AG20443 (cell line): ENCODE results near the gene CIBAR2.
"Not testable (repeated sequence)": the region's sequence is repeated elsewhere in the genome, so short reads cannot be mapped to it uniquely, and the experiment has no call there.

Source experiments
- DNase-seq: peaks from one replicate; pipeline ENCODE4 v3.0.0; 2012; ENCODE audit warnings: low spot score, mixed read lengths

The CIBAR2 gene

DNA sequence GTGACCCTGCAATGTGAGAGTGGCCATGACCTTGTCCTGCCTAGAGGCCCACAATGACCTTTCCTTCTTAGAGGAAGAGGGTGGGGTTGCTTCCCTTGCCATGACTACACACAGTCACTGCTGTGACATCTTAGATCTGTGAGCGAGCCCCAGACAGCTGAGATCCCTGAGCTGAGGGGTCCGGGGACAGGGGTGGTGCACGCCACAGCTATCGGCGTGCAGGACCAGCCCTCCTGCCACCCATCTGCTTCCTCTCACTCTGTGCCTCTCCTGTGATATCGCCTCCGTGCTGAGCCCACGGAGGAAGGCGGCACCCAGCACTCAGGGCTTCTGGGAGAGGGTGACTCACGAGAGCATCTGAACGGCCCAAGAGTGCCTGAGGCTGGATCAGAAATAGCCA lies 49.4 kb downstream of the CIBAR2 start:
- no peak for DNase-seq

DNA sequence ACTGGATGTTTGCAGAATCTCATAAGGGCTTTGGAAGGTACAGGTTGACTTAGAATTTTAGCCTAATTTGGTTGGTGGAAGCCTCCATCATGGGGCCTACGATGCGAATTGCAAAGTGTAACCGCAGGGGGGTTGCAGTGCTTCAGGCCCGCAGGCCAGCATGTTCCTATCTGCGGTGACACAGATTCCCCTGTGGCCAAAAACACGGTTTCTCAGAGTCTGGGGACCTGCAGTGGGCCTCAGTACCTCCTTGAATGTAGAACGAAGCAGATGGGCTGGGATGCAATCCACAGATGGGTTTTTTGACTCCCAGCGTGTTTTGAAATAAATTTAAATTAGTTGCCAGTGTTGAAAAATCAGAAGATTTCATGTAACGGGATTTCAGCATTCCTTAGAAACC lies 49.9 kb downstream of the CIBAR2 start:
- DNase-seq, result no peak

DNA sequence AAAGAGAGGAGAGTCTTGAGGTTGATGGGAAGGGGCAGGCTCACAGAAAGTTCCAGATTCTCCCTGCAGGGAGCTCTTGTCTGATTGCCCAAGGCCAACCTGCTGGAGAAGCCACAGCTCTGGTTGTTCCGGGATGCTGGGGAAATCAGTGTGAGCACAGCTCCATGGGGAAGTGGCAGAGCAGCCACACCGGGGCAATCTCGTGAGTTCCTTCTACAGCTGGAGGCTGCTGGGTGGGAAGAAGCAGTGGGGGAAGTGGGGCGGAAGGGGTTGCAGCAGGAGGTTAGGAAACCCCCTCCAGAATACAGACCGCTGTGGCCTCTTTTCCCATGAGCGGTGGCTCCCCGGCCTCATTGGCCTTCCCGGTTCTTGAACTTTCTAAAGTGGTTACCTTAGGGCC lies 50.7 kb downstream of the CIBAR2 start:
- no peak for DNase-seq

DNA sequence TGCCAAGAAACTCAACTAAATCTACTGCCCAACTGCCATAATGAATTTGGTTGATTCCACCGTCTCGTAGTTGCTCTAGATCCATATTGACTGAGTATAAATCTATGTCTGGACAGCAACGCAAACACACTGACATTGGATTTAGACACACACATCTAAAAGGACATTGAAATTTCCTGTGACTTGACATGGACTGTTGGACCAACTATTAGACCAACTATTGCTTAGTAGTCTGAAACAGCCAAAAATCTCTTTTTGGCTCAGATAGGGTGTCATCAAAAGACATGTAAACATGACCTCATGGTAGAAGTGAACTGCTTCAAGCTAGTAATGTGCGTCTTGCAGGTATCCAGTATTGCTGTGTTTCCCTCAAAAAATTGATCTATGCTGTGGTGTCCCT lies 53.4 kb downstream of the CIBAR2 start:
- no peak for DNase-seq

DNA sequence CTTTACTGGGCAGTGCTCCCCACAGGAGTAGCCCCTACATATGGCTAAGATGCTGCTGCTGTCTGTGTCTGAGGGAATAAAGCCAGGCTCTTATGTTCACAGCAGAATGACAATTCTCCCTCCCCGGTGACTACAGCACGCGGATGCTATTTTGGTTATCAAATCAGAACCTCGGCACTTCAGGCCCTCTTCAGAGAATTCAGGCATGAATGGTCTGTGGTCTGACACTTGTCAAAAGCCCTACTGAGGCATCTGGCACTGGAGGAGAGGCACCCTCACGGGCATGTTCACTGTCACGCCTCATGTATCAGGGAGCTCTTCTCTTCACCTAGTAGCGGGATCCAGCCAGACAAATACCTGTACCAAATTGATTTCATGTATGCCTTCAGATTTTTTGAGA lies 54.3 kb downstream of the CIBAR2 start:
- DNase-seq, result no peak

DNA sequence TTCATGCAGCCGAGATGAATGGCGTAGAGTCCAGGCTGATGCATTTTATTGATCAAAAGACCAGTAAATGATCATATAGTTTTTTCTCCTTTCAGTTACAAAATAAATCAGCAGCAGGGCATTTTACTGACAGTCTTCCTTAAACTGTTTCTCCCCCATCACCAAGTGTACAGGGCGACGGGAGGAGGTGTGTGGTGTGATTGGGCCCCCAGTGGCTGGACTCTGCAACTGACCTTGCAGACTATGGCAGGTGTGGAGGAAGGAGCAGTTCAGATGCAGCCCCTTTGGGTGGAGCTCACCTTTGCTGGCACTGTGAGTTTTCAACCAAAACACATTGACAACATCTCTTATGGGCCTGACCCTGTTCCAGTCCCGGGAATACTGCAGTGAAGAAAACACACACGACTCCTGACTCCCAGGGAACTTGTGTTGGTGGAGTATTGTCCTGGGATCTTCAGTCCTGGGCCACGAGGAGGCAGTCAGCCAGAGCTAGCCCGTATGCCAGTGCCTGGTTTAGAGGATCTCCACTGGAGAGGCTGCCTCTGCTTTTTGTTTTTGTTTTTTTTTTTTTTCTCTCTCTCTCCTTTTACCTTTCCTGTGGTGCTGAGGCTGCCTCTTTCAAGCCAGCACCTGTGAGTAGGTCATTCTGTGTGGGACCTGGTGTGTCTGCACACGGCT lies 54.9 kb downstream of the CIBAR2 start:
- no peak for DNase-seq

DNA sequence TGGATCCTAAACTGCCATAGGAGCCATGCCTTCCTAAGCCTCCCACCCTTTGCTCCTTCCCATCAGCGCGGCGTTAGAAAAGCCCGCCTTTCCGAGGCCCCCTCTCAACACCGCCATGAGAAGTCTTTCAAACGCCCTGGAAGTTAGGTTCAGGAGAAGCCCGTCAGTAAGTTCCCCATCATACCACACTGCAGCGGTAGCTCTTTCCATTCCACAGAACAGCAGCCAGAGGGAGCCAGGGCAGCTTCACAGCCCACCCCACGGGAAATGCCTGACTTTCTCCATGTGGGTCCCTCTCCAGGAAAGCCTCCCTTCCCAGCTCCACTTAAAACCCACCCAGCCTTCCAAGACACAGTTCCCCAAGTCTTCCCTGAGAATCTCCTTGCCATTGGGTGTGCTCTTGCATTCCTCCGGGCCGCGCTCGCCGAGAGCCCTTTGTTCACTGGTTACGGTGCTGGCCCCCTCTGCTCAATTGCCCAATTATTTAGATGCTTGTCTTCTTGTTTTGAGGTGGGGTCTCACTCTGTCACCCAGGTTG lies 56.0 kb downstream of the CIBAR2 start:
- DNase-seq, result peak; percentile 36

DNA sequence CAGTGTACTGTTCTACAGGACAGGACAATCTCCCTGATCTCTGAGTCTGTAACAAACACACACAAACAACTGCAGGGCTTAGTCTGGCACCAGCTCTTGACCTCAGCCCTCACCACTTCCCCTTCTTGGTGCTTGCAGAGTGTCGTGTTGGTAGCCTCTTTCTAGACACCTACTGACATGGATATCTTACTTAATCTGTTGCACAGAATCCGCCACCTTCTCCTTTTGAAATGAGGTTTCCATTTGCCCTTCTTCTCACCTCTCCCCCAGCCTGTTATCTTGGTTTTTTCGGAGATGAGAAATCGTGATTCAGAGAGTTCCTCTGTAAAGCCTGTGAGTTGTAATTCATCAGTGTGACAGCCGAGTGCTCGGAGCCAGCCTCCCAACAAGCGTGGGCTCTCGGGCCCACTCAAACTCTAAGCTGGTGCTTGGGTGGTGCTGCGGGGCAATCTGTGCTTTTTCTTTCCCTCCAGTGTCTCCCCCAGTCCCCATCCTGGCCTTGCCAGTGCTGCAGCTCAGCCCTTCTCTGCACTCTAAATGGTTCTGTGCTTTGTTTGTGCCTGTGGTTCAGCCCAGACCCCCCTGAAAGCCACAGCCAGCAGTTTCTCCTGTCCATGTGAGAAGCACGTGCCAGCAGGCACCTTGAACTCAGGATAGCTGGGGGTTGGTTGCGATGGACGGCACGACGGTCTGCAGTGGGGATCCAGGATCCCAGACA lies 56.6 kb downstream of the CIBAR2 start:
- peak; percentile 43 for DNase-seq

DNA sequence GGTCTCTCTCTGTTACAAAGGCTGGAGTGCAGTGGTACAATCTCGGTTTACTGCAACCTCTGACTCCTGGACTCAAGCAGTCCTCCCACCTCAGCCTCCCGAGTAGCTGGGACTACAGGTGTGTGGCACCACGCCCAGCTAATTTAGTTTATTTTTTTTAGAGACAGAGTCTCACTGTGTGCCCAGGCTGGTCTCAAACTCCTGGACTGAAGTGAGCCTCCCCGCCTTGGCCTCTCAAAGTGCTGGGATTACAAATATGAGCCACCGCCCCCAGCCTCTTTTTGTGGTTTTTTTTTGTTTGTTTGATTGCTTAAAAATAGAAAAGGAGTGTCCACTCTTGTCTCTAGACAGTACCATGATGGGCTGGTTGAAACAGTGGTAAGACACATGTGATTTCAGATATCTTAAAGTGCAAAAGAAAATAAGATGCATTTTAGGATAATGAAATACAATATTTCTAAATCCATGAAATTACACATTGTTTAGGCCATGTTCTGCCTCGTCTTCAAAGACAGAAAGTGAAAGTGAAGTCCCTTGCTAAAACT lies 57.3 kb downstream of the CIBAR2 start:
- no peak for DNase-seq

DNA sequence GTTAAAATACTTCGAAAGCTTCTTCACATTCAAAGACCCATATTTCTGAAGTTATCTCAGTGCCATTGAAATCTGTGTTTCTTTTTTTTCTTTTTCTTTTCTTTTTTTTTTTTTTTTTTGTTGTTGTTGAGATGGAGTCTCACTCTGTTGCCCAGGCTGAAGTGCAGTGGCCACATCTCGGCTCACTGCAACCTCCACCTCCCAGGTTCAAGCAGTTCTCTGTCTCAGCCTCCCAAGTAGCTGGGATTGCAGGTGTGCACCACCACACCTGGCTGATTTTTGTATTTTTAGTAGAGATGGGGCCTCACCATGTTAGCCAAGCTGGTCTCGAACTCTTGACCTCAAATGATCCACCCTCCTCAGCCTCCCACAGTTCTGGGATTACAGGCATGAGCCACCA lies 58.0 kb downstream of the CIBAR2 start:
- DNase-seq, result not testable (repeated sequence)

DNA sequence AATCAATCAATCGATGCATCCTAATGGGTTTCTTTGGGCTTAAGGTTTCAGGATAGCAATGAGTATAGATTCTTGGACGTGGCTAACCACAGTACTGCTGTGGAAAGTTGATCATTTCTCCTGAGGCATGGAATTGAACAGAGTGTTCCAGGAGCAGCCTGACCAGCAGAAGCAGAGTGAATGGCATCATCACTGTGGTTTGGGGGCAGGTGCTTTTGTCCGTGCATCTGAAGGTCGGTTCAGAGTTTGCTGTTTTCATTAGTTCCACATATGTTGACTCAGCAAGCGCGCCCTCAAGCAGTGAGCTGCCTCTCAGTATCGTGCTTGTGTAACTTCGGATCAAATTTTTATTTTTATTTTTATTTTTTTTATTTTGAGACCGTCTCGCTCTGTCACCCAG lies 59.7 kb downstream of the CIBAR2 start:
- DNase-seq, result no peak

DNA sequence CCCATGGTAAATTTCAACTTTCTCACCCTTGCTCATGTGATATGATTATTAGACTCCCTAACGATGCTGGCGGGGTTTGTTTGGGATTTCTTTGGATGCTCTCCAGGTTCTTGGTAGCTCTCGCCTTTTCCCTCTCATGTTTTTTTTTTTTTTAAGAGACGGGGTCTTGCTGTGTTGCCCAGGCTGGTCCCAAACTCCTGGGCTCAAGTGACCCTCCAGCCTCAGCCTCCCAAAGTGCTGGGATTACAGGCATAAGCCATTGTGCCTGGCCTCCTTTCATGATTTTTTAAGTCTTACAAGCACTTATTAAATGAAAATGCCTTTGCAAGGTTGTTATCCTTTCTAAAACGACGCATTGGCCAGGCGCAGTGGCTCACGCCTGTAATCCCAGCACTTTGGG lies 60.6 kb downstream of the CIBAR2 start:
- DNase-seq, result no peak

DNA sequence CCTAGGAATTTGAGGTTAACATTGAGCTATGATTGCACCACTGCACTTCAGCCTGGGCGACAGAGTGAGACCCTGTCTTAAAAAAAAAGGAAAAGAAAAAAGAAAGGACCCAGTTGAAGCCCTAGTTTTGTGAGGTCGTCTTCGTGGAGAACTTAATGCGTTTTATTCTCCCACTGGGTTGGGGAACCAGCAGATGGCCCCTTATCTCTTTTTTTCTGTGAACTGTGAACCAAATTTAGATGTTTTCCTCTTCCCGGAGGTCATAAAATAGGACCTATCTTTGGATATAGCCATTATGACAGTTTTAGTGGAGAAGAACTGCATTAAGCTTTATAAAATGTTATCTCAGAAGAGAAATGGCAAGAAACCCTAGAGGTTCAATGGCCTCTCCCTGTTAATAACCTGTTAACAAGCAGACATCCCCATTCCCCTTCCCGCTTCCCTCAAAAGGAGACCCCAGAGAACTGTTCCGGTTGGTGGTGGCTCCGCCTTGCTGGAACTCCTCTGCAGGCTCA lies 61.1 kb downstream of the CIBAR2 start:
- DNase-seq, result no peak

DNA sequence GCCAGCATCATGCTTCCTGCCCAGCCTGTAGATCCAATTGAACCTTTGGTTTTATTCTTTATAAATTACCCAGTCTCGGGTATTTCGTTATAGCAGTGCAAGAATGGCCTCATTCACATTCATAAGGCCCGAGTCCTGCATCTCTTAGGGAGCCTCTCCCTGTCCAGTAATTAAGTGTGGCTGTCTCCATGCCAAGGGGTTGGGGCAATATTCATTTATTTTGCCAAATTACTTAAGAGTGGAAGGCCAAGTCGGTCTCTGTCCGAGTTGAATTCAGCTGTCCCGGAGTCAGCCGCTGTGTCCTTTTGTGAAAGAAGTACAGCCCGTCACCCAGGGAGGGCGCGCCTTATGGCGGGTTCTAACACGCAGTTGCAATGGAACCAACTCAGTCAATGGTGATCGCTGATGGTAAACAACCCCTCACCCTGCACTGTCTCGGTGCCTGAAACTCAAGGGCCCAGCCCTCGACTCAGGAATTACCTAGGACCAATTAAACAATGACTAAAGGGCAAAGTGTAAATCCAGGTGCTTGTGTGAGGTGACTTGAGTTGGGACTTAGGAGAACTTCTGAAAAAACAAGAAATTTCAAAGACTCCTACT lies 62.5 kb downstream of the CIBAR2 start:
- no peak for DNase-seq

DNA sequence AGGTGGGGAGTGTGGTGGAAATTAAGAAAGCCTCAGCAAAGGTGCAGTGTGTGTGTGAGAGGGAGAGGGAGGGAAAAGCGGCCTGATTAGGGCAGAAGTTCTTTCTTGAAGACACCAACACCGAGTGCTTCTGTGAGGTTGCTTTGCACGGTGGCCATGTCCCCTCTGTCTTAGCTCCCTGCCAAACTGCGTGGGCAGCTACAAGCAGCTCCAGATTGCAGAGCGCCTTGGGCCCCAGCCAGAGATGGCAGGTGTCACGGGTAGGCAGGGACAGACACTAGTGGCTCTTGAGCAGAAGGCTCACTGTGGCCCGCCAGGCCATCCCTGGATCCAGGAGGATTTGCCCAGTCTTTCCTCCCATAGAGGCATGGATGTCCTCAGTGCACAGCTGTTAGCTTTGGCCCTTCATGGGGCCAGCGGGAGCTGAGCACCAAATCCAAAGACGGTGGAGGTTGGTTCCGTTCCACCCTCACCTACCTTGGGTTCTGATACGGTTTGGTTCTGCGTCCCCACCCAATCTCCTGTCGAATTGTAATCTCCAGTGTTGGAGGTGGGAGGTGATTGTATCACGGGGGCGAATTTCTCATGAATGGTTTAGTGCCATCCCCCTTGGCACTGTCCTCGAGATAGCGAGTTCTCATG lies 63.2 kb downstream of the CIBAR2 start:
- no peak for DNase-seq
